NCI-H1105 (cell line): Measurements from ENCODE around the gene SCAMP1.

Experiments used
- DNase-seq: peaks from one replicate; lab custom pipeline; 2025; lab: John Stamatoyannopoulos, UW

Gene SCAMP1

DNA sequence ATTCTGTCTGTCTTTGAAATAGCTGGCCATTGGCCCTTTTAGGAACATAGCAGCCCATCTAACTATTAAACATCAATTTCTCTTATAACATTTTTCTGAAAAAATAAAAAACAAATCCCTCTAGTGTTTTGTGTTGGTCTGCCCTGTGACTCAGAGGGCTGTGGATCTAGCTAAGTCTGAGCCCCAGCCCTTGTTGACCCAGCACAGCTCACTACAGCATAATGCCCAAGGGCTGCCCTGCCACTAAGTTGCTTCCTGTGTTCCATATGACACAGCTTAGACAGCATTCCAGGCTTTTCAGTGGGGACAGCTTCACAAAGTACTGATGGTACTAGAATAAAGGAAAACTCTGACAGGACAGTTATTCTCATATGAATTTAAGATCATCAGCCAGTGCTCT is 136.0 kb downstream of the SCAMP1 start:
- no peak for DNase-seq

DNA sequence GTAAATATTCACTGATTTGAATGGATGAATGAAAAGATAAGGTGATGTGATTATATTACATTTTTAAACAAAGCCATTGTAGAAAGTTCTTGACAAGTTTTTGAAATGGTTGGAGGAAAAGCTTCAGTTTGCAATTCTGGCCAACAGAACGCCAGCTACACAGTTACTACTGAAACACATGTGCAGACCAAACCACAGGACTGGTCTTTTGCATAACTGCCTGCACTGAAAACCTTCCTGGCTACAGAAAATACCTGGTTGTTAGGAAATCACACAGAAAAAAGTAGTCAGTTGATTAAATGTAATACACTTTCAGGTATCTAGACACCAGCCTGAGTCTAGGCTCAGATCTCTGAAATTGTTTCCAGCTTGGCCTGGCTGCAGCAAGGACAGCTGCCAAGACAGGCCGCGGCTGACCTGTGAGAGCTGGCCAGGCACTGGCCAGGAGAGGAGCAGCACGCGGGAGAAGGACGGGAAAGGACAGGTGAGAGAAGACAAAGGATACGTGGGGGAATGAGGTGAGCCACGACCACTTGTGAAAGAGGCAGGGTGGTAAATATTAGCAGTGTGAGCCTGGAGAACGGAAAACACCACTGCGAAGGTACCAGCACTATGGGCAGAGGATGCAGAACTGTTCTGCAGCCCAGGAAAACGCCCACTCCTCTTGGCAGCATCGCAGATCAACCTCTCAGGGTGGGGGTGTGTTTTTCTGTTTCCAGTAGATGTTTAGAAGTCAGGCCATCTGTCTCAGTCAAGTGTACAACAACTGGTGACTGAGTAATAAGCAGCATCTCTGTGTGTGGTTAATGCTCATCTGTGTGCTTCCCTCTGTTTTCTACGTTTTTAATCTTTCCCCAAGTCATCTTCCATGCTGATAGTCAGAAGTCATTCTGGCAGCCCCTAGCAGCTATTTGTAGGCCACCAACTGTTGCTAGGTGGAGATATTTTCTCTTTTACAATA is 137.4 kb downstream of the SCAMP1 start:
- DNase-seq, result no peak

DNA sequence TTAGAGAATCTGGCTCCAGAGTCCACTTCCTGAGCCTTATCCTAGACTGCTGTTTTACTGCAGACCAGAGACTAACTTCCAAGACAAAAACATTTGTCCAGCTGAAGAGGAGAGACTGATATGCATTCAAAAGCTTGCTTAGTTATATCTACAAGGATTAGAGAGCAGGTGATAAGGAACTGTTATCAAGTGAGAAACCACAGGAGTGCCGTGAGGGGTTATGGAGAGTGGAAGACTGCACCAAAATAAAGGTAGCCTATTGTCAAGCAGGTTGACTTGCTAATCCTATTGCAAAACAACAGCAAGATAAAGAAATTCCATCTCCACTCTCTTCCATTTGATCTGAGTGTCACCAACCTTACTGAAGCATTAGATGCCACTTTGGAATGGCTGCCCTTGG is 139.1 kb downstream of the SCAMP1 start:
- DNase-seq, result no peak

DNA sequence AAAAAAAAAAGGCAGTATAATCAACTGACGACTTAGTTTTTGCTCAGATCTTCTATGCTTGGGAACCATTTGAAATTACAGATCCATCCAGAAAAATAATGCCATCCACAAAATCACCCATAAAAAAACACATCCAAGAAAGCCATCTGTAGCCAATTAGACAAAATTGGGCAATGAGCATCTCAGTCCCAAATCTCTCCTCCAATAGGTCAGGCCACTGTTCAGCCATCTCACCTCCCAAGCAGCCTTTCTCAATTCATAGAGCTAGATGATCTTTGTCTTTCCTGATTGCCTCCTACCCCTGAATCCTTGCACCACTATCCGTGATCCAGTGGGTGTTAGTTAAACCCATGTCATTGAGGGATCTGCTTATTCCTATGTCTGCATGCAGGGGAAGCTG is 139.6 kb downstream of the SCAMP1 start:
- DNase-seq, result no peak

DNA sequence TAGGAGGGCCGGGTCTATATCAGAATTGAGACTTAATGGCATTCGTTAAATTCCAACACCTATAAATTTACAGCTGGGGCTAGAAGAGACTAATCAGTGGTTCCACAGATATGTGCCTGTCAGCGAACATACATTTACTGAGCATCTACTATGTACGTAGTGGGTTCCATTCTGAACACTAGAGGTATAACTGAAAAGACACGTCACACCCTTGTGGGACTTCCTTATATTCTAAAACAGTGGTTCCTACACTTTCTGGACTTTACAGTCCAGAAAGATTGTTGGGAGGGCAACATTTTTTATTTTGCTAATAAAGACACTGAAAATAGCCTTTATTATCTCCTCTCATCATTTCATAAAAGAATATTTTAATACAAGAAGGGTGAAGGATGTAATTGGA is 140.5 kb downstream of the SCAMP1 start:
- no peak for DNase-seq

DNA sequence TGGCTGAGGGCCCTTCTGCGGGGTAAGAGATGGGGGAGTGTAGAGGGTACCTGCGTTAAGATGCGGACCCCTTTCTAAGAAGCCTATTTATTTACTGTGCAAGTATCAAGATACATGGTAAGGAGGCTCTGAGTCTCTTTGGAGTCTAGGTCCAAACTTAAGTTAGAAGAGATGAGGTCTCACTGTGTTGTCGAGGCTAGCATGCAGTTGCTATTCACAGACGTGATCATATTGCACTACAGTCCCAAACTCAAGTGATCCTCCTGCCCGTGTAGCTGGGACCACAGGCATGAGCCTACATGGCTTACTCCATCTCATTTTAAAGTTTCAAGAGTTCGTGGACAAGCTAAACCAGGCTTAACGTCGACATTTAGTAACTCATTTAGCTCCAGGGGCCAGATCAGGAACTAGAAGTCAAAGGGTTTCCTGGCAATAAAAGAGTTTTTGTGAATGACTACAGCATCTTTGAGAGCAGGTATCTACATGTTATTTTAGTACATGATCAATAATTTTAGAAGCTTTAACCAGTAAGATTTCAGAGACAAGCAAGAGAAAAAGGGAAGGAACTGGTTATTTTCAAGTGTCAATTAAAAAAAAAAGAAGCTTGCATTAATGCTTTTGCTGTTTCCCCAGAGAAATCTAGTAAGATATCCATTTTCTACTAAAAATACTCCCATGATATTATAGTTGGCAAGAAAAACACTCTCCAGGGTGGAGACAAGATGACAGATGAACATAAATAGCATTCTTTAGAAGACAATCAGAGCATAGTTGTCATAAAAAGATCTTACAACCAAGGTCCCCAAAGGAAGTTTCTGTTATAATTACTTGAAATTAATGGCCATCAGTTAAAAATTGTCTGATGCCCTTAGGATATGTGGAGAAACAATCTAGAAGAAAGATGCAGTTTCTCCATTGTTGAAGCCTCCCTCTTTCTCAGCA is 141.3 kb downstream of the SCAMP1 start:
- DNase-seq, result no peak

DNA sequence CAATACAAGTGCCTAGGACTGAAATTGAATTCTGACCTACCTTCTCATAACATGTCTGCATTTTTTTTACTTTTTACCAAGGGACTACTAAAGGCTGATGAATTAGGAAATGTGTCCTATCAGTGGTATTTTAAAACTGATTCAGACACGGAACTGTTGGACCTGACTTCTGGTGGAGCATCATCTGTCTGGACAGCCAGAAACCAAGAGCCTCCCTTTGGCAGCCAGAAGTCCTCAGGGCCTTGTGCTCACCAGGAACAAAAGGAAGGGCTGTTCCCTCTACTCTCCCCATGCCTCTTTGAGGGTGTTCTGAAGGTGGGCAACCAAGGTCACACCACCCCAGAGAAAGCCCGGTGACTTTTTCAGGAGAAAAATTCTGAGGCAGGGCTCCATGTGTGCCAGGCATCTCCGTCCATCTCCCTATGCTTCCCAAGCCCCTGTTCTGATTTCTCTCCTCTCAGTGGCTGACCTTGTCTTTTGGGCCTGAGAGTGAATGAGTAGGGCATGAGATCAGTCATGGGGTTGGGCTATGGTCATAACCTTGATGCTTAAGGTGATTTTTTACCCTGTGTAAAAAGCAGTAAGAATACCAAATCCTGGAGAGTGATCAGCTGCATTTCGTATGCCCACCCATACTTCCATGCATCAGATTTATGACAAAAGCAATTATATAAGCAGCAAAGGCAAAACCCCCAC is 143.7 kb downstream of the SCAMP1 start:
- no peak for DNase-seq

DNA sequence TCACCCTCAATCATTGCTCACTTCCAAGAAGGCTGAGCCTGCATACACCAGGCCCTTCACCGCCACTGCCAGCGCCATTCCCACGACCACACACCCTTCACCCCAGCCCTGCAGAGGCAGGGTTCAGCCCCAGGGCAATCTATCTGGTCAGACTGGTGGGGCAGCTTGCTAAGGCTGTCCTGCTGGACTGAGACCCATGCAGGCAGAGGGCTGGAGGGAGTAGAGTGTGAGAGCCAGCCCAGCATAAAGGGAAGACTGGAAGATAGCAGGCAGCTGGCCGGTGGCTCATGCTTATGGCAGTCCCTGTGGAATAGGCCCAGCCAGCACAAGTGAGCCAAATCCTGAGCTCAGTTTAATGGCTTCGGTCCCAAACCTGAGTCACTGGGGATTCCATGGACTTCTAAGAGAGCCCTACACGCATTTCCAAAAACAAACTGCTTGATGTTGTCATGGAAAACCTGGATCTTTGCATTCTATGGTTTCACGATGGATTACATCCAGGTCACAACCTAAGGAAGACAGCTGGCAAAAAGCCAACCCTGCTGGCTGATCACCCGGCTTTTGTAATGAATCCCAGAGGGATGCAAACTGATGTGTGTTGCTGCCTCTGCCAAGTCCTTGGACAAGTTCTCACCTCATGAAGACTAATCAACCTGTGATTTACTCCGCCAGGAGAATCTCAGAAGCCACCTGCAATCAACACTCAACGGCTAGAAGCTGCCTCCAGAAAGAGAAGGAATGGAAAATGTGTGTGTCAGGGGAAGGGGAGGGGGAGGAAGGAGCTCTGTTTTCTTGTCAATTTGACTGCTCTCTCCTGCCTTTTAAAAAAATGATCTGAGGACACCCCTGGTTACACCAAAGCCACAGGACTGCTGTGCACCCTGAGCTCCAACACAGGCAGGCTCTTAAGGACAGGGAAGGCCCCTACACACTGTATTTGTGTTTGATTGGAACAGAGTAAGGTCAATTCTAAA is 144.6 kb downstream of the SCAMP1 start:
- peak; percentile 52 for DNase-seq

DNA sequence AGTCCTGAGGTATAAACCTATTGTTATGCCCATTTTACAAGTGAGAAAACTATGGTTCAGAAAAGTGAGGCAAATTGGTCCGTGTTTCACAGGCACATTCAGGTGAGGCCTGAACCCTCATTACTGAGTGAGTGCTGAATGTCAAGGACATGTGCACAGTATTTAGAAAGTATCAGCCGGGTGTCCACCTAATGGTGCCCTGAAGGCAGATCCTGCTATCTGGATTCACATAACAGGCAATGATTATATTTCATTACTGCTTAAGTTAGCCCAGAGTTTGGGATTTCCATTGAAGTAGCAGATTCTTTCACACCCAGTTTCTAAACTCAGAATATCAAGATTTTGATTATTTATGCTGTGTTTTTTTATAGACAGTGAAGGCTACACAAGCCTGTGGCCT is 145.4 kb downstream of the SCAMP1 start:
- no peak for DNase-seq

DNA sequence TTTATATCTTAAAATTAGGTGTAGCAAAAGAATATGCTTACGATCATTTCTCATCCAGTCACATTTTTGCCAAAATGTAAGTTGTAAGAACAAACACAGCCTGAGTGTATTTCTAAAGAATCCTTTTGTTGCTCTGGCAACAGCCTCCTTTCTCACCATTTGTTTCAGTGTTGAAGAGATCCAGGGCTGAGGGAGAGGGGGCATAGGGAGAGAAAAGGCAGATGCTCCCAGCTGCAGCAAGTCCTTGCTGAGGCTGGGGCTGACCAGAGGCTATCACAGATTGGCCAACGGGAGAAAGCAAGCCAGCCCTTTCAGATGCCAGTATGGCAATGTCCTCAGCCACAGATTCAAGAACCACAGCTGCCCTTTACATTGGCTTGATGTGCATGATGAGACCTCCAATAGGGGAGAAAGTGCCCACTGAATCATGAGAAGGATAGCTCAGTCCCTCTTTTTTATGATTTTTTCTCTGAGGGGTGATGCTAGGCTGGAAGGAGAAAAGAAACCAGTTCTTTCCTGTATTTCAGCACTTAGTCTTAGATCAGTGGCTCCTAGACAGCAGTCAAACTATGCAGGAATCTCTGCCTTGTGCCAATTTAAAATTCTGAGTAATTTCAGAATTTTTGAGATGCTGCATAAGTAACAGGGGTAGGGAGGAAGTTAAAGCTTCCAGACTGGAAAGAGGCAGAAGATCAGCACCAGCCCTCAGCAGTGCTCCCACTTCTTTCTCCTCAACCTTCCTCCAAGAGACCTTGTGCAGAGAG is 146.0 kb downstream of the SCAMP1 start:
- no peak for DNase-seq

DNA sequence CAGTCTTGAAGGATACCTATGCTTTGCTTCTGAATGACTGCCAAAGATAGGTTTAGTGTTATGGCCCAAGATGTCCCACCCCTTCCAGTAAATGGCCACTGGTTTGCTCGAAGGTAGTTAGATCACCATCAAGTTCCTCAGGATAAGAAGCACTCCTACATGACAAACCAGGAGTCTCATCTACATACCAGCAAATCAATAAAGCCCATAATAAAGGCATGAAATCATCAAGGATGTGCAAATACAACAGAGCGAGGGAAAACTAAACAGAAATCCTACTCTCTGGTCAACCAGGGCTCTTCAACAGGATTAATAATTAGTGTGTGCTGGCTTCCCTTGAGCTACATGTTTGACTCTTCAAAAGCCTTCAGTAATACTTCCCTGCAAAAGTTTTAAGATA is 147.1 kb downstream of the SCAMP1 start:
- no peak for DNase-seq

DNA sequence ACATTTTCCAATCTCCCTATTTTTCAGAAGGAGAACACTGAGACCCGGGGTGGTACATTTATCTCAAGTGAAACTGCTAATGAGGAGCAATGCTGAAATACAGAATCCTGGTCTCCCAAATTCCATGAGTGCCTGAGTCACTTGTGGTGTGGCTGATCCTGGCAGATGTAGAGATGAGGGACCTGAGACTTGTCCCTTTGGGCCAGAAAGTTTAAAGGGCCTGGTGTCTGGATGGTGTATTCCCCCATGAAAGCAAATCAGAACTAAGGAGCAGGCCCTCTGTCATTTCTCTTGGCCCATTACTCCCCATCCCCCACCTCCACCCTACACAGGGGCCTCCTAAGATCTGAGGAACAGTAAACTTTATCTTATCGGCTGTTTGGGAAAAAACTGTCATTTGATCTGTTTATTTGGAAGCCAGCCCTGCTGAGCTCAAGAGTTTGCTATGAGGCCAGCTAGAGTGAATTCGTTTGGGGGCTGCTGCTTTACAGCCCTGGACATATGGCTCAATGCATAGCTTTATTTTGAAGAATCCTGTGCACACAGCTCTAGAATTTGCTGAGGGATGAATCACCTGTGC is 147.9 kb downstream of the SCAMP1 start:
- no peak for DNase-seq

DNA sequence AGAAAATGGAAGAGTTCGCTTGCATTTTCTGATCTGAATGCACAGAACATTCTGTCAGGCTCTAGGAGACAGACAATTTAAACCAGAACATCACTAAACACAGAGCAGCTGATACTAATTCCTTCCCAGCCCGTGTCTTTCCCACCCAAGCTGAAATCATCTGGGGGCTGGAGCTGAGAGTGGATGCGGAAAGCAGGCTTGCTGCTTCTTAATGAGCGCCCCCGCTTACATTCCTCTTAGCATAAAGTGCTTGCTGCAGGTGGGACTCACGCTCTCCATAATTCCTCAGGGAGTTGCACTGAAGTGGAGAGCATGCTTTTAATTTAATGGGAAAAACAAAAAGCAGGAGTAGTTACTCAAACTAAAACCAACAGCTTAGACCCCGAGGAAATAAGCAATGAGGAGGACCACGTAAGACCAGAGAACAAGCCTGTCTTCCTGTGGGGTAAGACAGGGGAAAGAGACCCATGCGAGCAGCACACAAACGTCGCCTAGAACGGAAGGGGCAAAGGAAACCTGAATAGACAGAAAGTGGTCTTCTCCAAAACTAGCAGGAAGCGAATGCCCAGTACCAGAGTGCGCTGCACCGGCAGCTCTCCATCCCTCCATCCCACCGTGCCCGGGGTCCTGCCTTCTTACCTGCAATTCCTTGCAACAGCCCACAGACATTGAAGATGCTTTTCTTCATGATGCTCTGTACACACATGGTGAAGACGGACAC is 148.9 kb downstream of the SCAMP1 start:
- no peak for DNase-seq

DNA sequence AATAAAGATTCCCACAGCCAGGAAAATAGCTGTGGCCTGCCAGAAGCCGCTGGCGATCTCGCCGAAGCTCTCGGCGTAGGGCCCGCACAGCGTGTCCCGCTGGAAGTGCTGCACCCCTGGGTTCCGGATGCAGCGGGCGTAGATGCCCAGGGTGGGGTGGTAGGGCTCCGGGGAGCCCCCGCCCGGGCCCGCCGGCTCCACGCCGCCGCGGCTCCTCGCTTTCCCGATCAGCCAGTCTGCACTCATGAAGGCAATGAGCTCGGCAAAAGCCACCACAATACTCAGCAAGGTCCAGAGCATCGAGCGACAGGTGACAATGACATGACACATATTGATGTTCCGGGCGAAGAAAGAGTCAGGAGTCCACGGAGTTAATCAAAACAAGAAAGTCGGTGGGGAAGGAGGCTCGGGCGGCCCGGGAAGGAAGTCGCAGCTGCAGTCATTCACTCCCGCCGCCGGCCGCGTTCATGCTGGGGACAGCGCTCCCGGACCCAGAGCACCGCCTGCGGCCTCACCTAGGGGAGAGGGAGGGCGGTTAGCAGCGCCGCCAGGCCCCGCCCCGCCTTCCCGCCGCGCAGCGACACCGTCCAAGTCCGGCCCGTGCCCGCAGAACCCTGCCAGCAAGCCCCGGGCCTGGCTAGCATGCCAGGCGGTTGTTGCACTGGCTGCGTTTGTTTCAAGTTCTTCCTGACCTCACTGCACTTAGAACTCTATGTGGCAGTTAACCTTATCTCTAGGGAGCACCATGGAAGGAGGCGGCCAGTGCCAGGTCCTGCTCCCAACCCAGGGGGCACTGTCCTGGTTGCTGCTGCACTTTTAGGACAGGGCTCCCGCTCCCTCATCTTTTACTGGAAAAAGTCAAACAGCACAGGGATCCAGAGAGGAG is 149.7 kb downstream of the SCAMP1 start:
- peak; percentile 19 for DNase-seq

DNA sequence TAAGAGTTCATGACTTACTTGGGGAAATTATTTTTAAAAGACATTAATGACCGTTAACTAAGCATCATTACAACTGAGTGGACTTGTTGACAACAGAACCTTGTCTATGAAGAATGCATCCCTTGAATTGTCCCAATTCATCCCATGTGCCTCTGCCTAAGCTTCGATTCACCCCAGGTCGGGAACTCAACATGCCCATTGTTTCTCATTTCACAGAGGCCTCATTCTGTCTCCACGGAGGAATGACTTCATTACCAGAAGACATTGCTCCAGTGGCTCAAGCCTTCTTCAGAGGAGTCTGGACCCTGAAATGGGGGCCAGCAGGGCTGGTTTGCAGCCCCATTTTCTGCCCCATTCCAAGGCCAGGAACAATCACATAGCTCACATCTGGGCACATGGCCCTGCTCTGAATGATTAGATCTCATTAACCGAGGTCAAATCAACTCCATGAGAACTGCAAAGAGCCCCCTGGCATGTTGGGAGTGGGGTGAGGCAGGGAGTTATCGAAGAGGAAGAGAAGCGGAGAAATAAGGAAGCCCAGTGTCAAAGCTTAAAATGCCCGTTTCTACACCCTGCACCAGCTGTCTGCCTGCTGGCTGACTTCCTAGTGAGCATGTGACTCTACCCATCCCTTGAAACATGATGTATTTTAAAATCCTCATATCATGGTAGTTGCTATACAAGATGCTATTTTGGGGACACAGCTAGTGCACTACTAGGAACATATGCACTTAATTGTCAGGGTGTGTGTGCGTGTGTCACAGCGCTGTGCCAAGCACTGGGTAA is 150.9 kb downstream of the SCAMP1 start:
- no peak for DNase-seq

DNA sequence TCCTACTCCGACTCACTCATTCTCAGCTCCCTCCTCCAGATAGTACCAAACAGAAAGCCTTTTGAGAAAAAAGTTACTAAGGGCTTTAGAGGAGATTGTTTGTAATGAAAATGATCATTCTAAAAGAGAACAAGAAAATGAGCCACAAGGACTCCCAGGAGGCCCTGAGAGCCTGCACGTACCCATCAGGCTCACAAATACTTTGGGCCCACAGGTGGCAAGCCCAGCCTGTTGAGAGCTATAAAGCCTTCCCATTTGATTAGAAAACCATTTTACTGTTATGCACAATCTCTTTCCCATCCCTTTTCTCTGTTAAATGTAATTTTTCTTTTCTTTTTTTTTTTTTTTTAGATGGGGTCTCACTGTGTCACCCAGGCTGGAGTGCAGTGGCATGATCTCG is 152.0 kb downstream of the SCAMP1 start:
- no peak for DNase-seq

DNA sequence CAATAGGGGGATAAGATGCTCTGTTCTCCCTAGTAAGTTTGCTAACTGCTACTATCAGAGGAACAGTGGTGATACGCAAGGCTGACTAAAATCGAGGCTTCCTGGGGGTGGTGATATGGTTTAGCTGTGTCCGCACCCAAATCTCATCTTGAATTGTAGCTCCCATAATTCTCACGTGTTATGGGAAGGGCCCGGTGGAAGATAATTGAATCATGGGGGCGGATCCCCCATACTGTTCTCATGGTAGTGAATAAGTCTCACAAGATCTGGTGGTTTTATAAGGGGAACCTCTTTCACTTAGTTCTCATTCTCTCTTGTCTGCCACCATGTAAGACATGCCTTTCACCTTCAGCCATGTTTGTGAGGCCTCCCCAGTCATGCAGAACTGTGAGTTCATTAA is 153.0 kb downstream of the SCAMP1 start:
- no peak for DNase-seq
